GM18909 (cell line): ENCODE results near the gene GALNT2.

Experiments used
- ATAC-seq: cut with Tn5 transposase; IDR thresholded peaks from one replicate; pipeline ENCODE4 v1.9.1; 2021; ENCODE audit warnings: mild to moderate bottlenecking; ENCODE audit not compliant: unreplicated experiment, poor library complexity

The GALNT2 gene

GRCh38 chr1:230125640-230126528 is 58.8 kb downstream of the GALNT2 start:
- no peak for ATAC-seq

GRCh38 chr1:230126529-230127104 is 59.6 kb downstream of the GALNT2 start:
- ATAC-seq = no peak

- ATAC-seq = no peak
These were observed 60.3 kb downstream of the GALNT2 start for GRCh38 chr1:230127105-230128054.

GRCh38 chr1:230128569-230129285 is 61.7 kb downstream of the GALNT2 start:
- no peak for ATAC-seq

GRCh38 chr1:230129341-230129740 is 62.3 kb downstream of the GALNT2 start:
- no peak for ATAC-seq

- ATAC-seq = no peak
These were observed 63.3 kb downstream of the GALNT2 start for GRCh38 chr1:230130172-230130944.

- ATAC-seq = no peak
These were observed 64.4 kb downstream of the GALNT2 start for GRCh38 chr1:230131457-230131856.

DNA sequence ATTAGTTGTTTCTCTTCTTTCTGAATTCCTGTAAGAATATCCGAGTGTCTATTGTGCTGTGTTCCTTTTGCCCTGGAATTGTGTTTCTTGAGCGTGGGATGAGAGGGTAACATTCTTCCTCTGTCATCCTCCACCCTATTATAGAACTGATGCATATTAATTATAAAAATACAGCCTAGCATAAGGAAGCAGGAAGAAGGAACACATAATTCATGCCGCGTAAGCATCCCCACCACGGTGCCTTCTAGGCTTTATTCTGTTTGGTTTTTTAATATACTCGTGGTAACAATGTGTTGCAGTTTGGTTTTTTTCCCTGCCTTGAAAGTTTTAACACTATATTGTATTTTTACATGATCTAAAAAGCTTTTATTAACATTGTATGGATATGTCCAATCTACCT is 65.7 kb downstream of the GALNT2 start:
- no peak for ATAC-seq

GRCh38 chr1:230135726-230136125 is 68.7 kb downstream of the GALNT2 start:
- ATAC-seq = no peak

- ATAC-seq = no peak
These were observed 69.7 kb downstream of the GALNT2 start for GRCh38 chr1:230136453-230137336.

DNA sequence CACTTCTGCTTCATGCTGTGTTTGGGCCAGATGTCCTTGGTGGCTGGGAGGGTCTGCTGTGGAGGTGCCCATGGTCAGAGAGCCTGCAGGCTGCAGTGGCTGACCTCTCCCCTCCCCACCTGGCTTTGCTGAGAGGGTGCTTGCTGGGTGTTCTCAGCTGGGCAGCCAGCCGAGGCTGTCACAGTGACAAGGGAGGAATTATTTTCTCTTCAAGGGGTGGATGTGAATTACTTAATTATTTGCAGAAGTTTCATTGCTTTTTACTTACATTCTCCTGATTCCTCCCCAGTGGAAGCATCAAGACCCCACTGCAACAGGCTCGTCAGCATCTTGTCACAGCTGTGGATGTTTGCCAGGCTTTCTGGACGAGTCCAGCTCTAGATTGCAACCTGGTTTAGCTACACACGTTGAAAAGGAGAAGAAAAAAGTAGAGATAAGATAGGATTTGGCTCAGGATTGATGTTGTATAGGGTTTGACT is 70.3 kb downstream of the GALNT2 start:
- no peak for ATAC-seq

DNA sequence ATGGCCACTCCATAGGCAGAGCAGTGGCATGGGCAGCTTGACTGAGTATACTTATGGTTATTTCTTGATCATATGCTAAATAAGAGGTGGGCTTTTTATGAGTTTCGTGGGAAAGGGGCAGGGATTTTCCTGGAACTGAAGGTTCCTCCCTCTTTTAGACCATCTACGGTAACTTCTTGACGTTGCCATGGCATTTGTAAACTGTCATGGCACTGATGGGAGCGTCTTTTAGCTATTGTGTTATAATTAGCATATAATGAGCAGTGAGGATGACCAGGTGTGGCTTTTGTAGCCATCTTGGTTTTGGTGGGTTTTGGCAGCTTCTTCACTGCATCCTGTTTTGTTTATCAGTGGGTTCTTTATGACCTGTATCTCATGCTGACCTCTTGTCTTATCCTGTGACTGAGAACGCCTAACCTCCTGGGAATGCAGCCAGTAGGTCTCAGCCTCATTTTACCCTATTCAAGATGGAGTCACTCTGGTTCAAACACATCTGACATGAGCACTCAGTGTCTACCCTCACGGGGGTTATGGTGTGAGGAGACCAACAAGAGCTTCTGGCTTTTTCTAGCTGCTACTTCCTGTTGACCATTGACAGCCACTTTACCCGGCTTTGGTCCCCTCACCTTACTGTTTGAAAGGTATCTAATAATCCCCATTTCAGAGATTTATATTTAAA is 71.7 kb downstream of the GALNT2 start:
- ATAC-seq = no peak

DNA sequence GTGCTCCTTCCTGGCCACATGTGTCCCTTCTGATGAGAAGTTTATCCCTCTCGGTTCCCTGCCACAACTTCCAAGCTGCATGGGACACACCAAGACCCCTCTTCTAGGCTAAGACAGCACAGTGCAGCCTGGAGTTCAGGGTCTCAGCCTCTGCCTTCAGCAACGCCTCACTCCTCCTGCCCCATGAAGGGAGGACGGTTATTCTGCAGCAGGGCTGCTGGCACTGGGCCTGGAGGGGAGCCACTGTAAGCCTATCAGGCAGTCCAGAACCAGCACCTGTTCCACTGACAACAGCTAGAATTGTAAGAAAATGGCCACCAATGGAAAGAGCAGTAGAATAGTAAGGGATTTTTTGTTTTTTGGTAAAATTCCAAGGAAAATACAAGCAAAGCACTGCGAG is 72.3 kb downstream of the GALNT2 start:
- ATAC-seq = no peak

GRCh38 chr1:230139741-230140140 is 72.7 kb downstream of the GALNT2 start:
- no peak for ATAC-seq

DNA sequence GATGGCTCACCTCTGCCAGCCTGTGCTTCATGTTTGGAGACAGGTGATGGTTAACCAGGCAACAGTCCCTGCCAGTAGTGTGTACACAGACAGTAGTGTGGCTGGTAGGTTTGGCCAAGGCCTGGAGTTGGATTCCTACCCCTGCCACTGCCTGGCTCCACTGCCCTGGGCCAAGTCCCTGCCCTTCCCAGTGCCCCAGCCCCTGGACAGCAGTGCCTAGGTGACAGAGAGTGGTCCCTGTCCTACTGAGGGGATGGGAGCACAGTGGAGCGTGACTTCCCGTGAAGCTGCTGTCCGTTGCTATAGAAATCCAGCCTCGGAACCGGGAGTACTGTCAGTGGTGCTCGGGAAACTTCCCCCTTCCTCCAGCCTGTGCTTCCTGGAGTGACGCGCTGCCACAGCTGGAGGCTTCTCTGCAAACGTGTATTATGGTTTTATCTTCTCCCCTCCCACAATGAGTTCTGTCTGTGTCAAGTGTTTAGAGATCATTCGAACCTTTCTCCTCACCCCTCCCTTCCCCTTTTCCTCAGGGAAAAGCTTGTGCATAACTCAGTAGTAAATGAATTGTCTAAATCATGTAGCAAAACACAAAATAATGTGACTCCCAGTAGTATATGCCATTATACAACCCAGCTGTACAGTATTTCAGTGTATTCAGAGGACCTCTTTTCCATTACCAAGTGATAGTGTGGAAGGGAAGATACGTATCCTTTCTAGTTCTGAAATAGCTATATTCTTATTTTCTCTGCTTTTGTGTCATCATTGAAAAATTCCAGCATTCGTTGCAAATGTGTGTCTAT is 73.4 kb downstream of the GALNT2 start:
- no peak for ATAC-seq

DNA sequence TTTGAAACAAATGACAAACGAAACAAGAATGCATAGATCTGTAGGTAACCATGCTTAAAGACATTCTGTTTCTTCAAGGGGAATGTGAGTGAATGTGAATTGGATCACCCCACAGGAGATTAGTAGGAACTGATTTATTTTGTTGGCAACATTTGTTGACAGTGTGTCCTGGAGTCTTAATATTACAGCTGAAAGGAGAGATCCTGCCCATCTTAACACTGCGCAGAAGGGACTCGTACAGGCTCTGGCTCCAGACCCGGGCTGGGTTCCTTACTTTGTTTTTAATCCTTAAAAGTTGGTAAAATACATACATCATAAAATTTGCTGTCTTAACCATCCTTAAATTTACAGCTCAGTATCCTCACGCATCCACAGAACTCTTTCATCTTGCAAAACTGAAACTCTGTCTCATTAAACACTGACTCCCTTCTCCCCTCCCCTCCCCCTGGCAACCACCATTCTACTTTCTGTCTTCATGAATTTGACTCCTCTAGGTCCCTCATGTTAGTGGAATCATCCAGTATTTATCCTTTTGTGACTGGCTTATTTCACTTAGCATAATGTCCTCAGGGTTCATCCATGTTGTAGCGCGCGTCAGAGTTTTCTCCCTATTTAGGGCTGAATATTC is 74.1 kb downstream of the GALNT2 start:
- ATAC-seq = no peak
